ENCODE data around the gene SLC8A3. TPM values are rescaled to one million over a fixed set of nuclear protein-coding genes. Genes with fewer than 3 reads are reported as not detected.

Gene SLC8A3
- total RNA-seq, 1 experiment from 2014 or later = not detected

DNA sequence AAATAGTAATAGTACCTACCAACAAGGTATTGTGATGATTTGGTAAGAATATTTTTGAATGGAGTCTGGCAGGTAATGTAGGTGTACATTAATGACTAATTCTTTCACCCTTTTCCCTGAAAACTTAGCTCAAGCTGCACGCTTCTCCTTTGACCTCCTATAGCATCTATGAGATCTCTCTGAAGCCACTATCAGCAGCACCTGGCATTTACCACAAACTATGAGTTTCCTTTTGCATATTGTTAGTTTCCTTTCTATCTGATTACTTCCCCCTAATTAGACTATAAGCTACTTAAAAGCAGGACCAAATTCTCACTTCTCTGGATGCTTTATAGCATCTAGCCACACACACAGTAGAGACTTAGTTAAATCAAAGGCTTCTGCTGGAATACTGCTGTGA lies 48.1 kb downstream of the SLC8A3 start:
- peaks cover 17% of the 10 kb centered on the region for H3K27me3 Mint-ChIP-seq (ENCODE audit: insufficient read depth, unreplicated experiment)
- DNase-seq = no peak
- no peaks in the 10 kb centered on the region for H3K4me1 Mint-ChIP-seq (ENCODE audit: low read depth, unreplicated experiment)
- BruUV-seq (replicated peaks) = no TSS peak
- no peak overlapping the region for H3K27ac Mint-ChIP-seq (ENCODE audit: unreplicated experiment)
- no peaks in the 10 kb centered on the region for H3K36me3 ChIP-seq (ENCODE audit: control insufficient read depth, insufficient read depth, low read length)
- H3K4me3 ChIP-seq (ENCODE audit: low read depth, low read length) = no peak overlapping the region
- CTCF ChIA-PET = no interaction called here
- peaks cover 1% of the 10 kb centered on the region; the same call in 1 of the 2 replicates for H3K27me3 ChIP-seq (replicated peaks; ENCODE audit: control insufficient read depth, insufficient read depth, low read length)
- POLR2A ChIA-PET = no interaction called here
- H3K9me3 Mint-ChIP-seq (ENCODE audit: unreplicated experiment) = no peaks in the 10 kb centered on the region
- H3K36me3 Mint-ChIP-seq (ENCODE audit: insufficient read depth, unreplicated experiment) = no peaks in the 10 kb centered on the region
- H3K4me3 Mint-ChIP-seq (ENCODE audit: unreplicated experiment) = no peak overlapping the region
- intact Hi-C loops (cut with micrococcal nuclease; ENCODE audit: unreplicated experiment) = loop anchor here (2.0 kb wide), 1 partner anchor 14 kb away; no protein-coding TSS in a partner anchor
- no peaks in the 10 kb centered on the region for H3K4me1 ChIP-seq
- H3K9me3 ChIP-seq = no peaks in the 10 kb centered on the region
- no peak for TF ChIP-seq CTCF (IDR thresholded peaks at IDR 0.05; ENCODE audit: insufficient read depth in 1 of 2, low read depth in 1 of 2, low read length in 1 of 2, severe bottlenecking in 1 of 2, unreplicated experiment in 1 of 2)

GRCh38 chr14:70139384-70139783 lies 49.4 kb downstream of the SLC8A3 start:
- Mint-ChIP-seq H3K27me3 (ENCODE audit: insufficient read depth, unreplicated experiment) (peaks cover 19% of the 10 kb centered on the region), H3K4me1 (ENCODE audit: low read depth, unreplicated experiment) (no peaks in the 10 kb centered on the region), H3K27ac (ENCODE audit: unreplicated experiment) (no peak overlapping the region), H3K9me3 (ENCODE audit: unreplicated experiment) (no peaks in the 10 kb centered on the region), H3K4me3 (ENCODE audit: unreplicated experiment) (no peak overlapping the region), H3K36me3 (ENCODE audit: insufficient read depth, unreplicated experiment) (no peaks in the 10 kb centered on the region)
- Histone ChIP-seq H3K4me1 (no peaks in the 10 kb centered on the region), H3K27me3 (replicated peaks; ENCODE audit: control insufficient read depth, insufficient read depth, low read length) (peaks cover 1% of the 10 kb centered on the region; the same call in 1 of the 2 replicates), H3K36me3 (ENCODE audit: control insufficient read depth, insufficient read depth, low read length) (no peaks in the 10 kb centered on the region), H3K4me3 (ENCODE audit: low read depth, low read length) (no peak overlapping the region), H3K9me3 (no peaks in the 10 kb centered on the region)
- intact Hi-C loops (cut with micrococcal nuclease; ENCODE audit: unreplicated experiment) = no loop called here
- ChIA-PET POLR2A (no interaction called here), CTCF (no interaction called here)
- DNase-seq = no peak
- TF ChIP-seq CTCF (IDR thresholded peaks at IDR 0.05; ENCODE audit: insufficient read depth in 1 of 2, low read depth in 1 of 2, low read length in 1 of 2, severe bottlenecking in 1 of 2, unreplicated experiment in 1 of 2) = no peak
- BruUV-seq (replicated peaks) = no TSS peak

DNA sequence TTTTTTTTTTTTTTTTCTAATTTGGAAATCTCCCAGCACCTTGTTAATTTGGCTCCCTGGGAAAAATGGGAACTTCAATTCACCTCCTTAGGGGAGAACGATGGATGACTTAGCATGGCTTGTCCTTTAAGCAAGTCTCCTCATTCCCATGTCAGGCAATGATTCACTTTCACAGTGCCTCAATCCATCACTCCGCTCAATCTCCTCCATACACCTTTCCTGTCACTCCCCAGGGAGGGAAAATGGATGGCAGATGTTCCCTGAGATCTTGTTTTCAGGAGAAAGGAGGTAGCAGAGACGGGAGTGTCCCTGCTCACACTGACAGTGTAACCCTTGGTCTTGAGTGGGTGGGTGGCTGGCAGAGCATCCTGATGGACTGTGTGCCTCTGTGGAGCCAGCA lies 51.0 kb downstream of the SLC8A3 start:
- intact Hi-C loops (cut with micrococcal nuclease; ENCODE audit: unreplicated experiment) = no loop called here
- no peak for DNase-seq
- no peak for TF ChIP-seq CTCF (IDR thresholded peaks at IDR 0.05; ENCODE audit: insufficient read depth in 1 of 2, low read depth in 1 of 2, low read length in 1 of 2, severe bottlenecking in 1 of 2, unreplicated experiment in 1 of 2)
- H3K9me3 ChIP-seq = no peaks in the 10 kb centered on the region
- no peaks in the 10 kb centered on the region for H3K9me3 Mint-ChIP-seq (ENCODE audit: unreplicated experiment)
- no peak overlapping the region for H3K4me3 Mint-ChIP-seq (ENCODE audit: unreplicated experiment)
- no TSS peak for BruUV-seq (replicated peaks)
- H3K27me3 ChIP-seq (replicated peaks; ENCODE audit: control insufficient read depth, insufficient read depth, low read length) = no peaks in the 10 kb centered on the region; the same call in 1 of the 2 replicates
- no peak overlapping the region for H3K27ac Mint-ChIP-seq (ENCODE audit: unreplicated experiment)
- CTCF ChIA-PET = no interaction called here
- no peaks in the 10 kb centered on the region for H3K4me1 Mint-ChIP-seq (ENCODE audit: low read depth, unreplicated experiment)
- H3K4me1 ChIP-seq = no peaks in the 10 kb centered on the region
- no peak overlapping the region for H3K4me3 ChIP-seq (ENCODE audit: low read depth, low read length)
- peaks cover 17% of the 10 kb centered on the region for H3K27me3 Mint-ChIP-seq (ENCODE audit: insufficient read depth, unreplicated experiment)
- POLR2A ChIA-PET = no interaction called here
- no peaks in the 10 kb centered on the region for H3K36me3 ChIP-seq (ENCODE audit: control insufficient read depth, insufficient read depth, low read length)
- no peaks in the 10 kb centered on the region for H3K36me3 Mint-ChIP-seq (ENCODE audit: insufficient read depth, unreplicated experiment)

All from Caco-2 (cell line).